ELF-1 (cell line): ENCODE results near the gene DTNBP1.

Experiments used
- DNase-seq: peaks from one replicate; pipeline ENCODE4 v3.0.0-alpha.2; 2016; ENCODE audit warnings: low read depth, low spot score

The DTNBP1 gene

GRCh38 chr6:15533379-15534026 lies 129.3 kb downstream of the DTNBP1 start:
- no peak for DNase-seq

GRCh38 chr6:15531973-15532372 lies 130.9 kb downstream of the DTNBP1 start:
- no peak for DNase-seq

GRCh38 chr6:15530411-15530810 lies 132.4 kb downstream of the DTNBP1 start:
- DNase-seq, result no peak

- no peak for DNase-seq
These were observed 134.0 kb downstream of the DTNBP1 start for GRCh38 chr6:15528870-15529269.

GRCh38 chr6:15527838-15528617 lies 134.8 kb downstream of the DTNBP1 start:
- no peak for DNase-seq

GRCh38 chr6:15526212-15526701 lies 136.6 kb downstream of the DTNBP1 start:
- no peak for DNase-seq

GRCh38 chr6:15524861-15525401 lies 137.9 kb downstream of the DTNBP1 start:
- DNase-seq, result no peak

GRCh38 chr6:15523679-15524630 lies 138.9 kb downstream of the DTNBP1 start:
- DNase-seq, result no peak

- DNase-seq, result no peak
These were observed 139.8 kb downstream of the DTNBP1 start for GRCh38 chr6:15522856-15523529.

- no peak for DNase-seq
These were observed 140.4 kb downstream of the DTNBP1 start for GRCh38 chr6:15522427-15522826.

GRCh38 chr6:15522026-15522425 lies 140.8 kb downstream of the DTNBP1 start:
- no peak for DNase-seq

GRCh38 chr6:15521582-15521981 lies 141.2 kb downstream of the DTNBP1 start:
- DNase-seq, result no peak

GRCh38 chr6:15520626-15521203 lies 142.1 kb downstream of the DTNBP1 start:
- no peak for DNase-seq

- DNase-seq, result no peak
These were observed 143.1 kb downstream of the DTNBP1 start for GRCh38 chr6:15519681-15520080.

- no peak for DNase-seq
These were observed 143.9 kb downstream of the DTNBP1 start for GRCh38 chr6:15518878-15519277.

- no peak for DNase-seq
These were observed 144.8 kb downstream of the DTNBP1 start for GRCh38 chr6:15518057-15518456.

- no peak for DNase-seq
These were observed 145.2 kb downstream of the DTNBP1 start for GRCh38 chr6:15517600-15517999.

- DNase-seq, result no peak
These were observed 145.8 kb downstream of the DTNBP1 start for GRCh38 chr6:15516923-15517560.

GRCh38 chr6:15516378-15516777 lies 146.4 kb downstream of the DTNBP1 start:
- no peak for DNase-seq
